SU-DHL-6 (cell line): ENCODE measurements around the gene RCAN2.

Experiments used
- H2AFZ ChIP-seq: fragments of 200-600 bp; sonication (generic); 2 replicates; pipeline ENCODE4 v1.6.1; 2014; ENCODE audit warnings: low read depth, mild to moderate bottlenecking, moderate library complexity, mixed read lengths, antibody characterized with exemption, low read length; ENCODE audit not compliant: severe bottlenecking
- H3F3A ChIP-seq: fragments of 200-600 bp; shearing (Covaris generic); 2 replicates; pipeline ENCODE4 v1.6.0; 2016; ENCODE audit warnings: antibody characterized with exemption, mild to moderate bottlenecking; ENCODE audit not compliant: insufficient read depth
- H3K27ac ChIP-seq: fragments of 200-600 bp; sonication (generic); 2 replicates; pipeline ENCODE4 v1.5.1; 2016; ENCODE audit warnings: low read depth, mild to moderate bottlenecking, low read length, moderate library complexity, mixed read lengths
- H3K27me3 ChIP-seq: fragments of 200-600 bp; sonication (generic), shearing (Covaris generic); 2 replicates; pipeline ENCODE4 v1.6.0; 2014; ENCODE audit warnings: mild to moderate bottlenecking, low read length
- H3K36me3 ChIP-seq: fragments of 200-600 bp; sonication (generic); 2 replicates; pipeline ENCODE4 v1.6.1; 2014; ENCODE audit warnings: mild to moderate bottlenecking, low read length, mixed read lengths
- H3K4me2 ChIP-seq: fragments of 300-600, 200-600 bp; shearing (Covaris generic), sonication (generic); 2 replicates; pipeline ENCODE4 v1.6.0; 2014; ENCODE audit warnings: low read length, low read depth, mild to moderate bottlenecking; ENCODE audit not compliant: poor library complexity, severe bottlenecking
- H3K4me3 ChIP-seq: fragments of 200-600 bp; sonication (generic); 2 replicates; pipeline ENCODE4 v1.5.1; 2014; ENCODE audit warnings: antibody characterized with exemption, low read length, mild to moderate bottlenecking, mixed read lengths; ENCODE audit not compliant: insufficient read depth, poor library complexity, severe bottlenecking
- H3K79me2 ChIP-seq: fragments of 200-600 bp; sonication (generic); 2 replicates; pipeline ENCODE4 v1.6.1; 2014; ENCODE audit warnings: mild to moderate bottlenecking, low read length, moderate library complexity; ENCODE audit not compliant: insufficient read depth
- H3K9ac ChIP-seq: fragments of 200-600 bp; sonication (generic); 2 replicates; pipeline ENCODE4 v1.7.0; 2014; ENCODE audit warnings: mild to moderate bottlenecking, low read length
- H3K9me2 ChIP-seq: fragments of 200-600 bp; sonication (generic); replicated peaks from 2 replicates; pipeline ENCODE4 v1.6.1; 2014; ENCODE audit warnings: low read length; ENCODE audit not compliant: insufficient read depth
- H3K9me3 ChIP-seq: fragments of 200-600 bp; sonication (generic); 2 replicates; pipeline ENCODE4 v1.6.1; 2014; ENCODE audit warnings: low read length, mixed read lengths; ENCODE audit not compliant: insufficient read depth
- H4K20me1 ChIP-seq: fragments of 200-600 bp; sonication (generic); 2 replicates; pipeline ENCODE4 v1.6.1; 2014; ENCODE audit warnings: low read depth, mild to moderate bottlenecking, antibody characterized with exemption, low read length, moderate library complexity, mixed read lengths
- CTCF ChIP-seq: fragments of 200-600 bp; sonication (generic); IDR thresholded peaks from one replicate; pipeline ENCODE4 v1.5.1; 2017; ENCODE audit warnings: antibody characterized with exemption, mild to moderate bottlenecking, low read length, moderate library complexity; ENCODE audit not compliant: insufficient read depth, poor library complexity, severe bottlenecking
- EZH2phosphoT487 ChIP-seq: fragments of 200-600 bp; sonication (generic), shearing (Covaris generic); conservative IDR thresholded peaks from 2 replicates; pipeline ENCODE4 v1.6.1; 2018; ENCODE audit warnings: mild to moderate bottlenecking, antibody characterized with exemption, low read length, moderate library complexity, mixed read lengths

Gene RCAN2

DNA sequence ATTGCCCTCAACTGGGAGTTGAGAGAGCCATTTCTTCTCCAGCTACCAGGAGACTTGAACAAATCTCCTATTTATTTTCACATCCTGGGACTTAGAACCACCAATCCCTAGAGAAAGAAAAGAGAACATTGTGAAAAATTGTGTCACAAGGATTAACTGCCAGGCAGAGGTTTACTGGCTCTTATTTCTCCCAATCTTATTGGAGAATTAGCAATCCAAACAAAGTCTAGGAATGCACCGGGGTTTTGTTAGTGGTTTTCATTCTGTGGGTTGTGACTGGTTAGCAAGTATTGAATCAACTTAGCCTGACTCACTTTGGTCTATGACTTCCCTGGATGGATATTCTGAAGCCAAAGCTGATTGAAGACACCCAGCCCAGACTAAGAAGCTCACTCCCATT, 299.3 kb downstream of the RCAN2 start:
- H3K4me2 ChIP-seq, result no peak overlapping the region
- H3K9me3 ChIP-seq, result no peaks in the 10 kb centered on the region
- H3K27ac ChIP-seq, result no peak overlapping the region
- H3K4me3 ChIP-seq, result no peak overlapping the region
- no peak overlapping the region for H2AFZ ChIP-seq
- no peaks in the 10 kb centered on the region for H4K20me1 ChIP-seq
- no peaks in the 10 kb centered on the region for H3F3A ChIP-seq
- TF ChIP-seq CTCF (no peak), EZH2phosphoT487 (no peak)
- no peaks in the 10 kb centered on the region for H3K79me2 ChIP-seq
- no peaks in the 10 kb centered on the region for H3K9me2 ChIP-seq
- H3K27me3 ChIP-seq, result no peaks in the 10 kb centered on the region
- no peaks in the 10 kb centered on the region for H3K36me3 ChIP-seq
- no peak overlapping the region for H3K9ac ChIP-seq

GRCh38 chr6:46190889-46191288, 300.4 kb downstream of the RCAN2 start:
- Histone ChIP-seq H3F3A (no peaks in the 10 kb centered on the region), H3K9ac (no peak overlapping the region), H3K27ac (no peak overlapping the region), H4K20me1 (no peaks in the 10 kb centered on the region), H3K4me3 (no peak overlapping the region), H3K9me3 (no peaks in the 10 kb centered on the region), H3K9me2 (no peaks in the 10 kb centered on the region), H3K27me3 (no peaks in the 10 kb centered on the region), H2AFZ (no peak overlapping the region), H3K36me3 (no peaks in the 10 kb centered on the region), H3K79me2 (no peaks in the 10 kb centered on the region), H3K4me2 (no peak overlapping the region)
- TF ChIP-seq EZH2phosphoT487 (no peak), CTCF (no peak)

- Histone ChIP-seq H3K9ac (no peak overlapping the region), H3K9me2 (no peaks in the 10 kb centered on the region), H3F3A (no peaks in the 10 kb centered on the region), H3K4me2 (no peak overlapping the region), H2AFZ (no peak overlapping the region), H3K27me3 (no peaks in the 10 kb centered on the region), H3K27ac (no peak overlapping the region), H3K36me3 (no peaks in the 10 kb centered on the region), H3K79me2 (no peaks in the 10 kb centered on the region), H4K20me1 (no peaks in the 10 kb centered on the region), H3K4me3 (no peak overlapping the region), H3K9me3 (no peaks in the 10 kb centered on the region)
- TF ChIP-seq EZH2phosphoT487, result no peak
- no peak for TF ChIP-seq CTCF
Observed at GRCh38 chr6:46189726-46190125, 301.5 kb downstream of the RCAN2 start.

DNA sequence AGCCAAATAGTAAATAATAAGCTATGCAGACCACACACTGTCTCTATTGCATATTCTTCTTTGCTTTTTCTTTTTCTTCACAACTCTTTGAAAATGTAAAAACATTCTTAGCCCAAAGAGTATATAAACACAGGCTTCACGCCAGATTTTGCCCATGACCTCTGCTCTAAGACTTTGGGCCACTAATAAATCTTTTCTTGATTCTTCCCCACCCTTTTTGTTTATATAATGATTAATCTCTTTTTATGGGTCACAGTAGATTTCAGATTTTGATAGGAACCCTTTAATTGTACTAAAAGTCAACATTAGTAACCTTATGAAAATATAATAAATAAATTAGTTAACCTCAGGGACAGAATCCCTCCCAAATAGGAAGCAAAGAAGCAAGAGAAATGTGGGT, 304.7 kb downstream of the RCAN2 start:
- Histone ChIP-seq H3K4me2 (no peak overlapping the region), H3F3A (no peaks in the 10 kb centered on the region), H2AFZ (no peak overlapping the region), H3K79me2 (no peaks in the 10 kb centered on the region), H4K20me1 (no peaks in the 10 kb centered on the region), H3K36me3 (no peaks in the 10 kb centered on the region), H3K9me3 (no peaks in the 10 kb centered on the region), H3K27me3 (no peaks in the 10 kb centered on the region), H3K4me3 (no peak overlapping the region), H3K9ac (no peak overlapping the region), H3K9me2 (no peaks in the 10 kb centered on the region), H3K27ac (no peak overlapping the region)
- TF ChIP-seq CTCF (no peak), EZH2phosphoT487 (no peak)
